HepG2 (cell line): ENCODE results near the gene ZSCAN1. TPM values are rescaled to one million over a fixed set of nuclear protein-coding genes. Genes with fewer than 3 reads are reported as not detected.

Experiments
- ATAC-seq: fragments of 200-7000 bp; cut with Tn5 transposase; 3 replicates; pipeline ENCODE4 v1.9.1; 2020; ENCODE audit warnings: mild to moderate bottlenecking, moderate library complexity
- BruUV-seq: library from RNA; stranded (reverse); fragments of 400-500 nt; replicated peaks from 2 replicates; lab custom pipeline; 2021; lab: Mats Ljungman, UMichigan
- CTCF ChIA-PET: fragments of 300-600 bp; formaldehyde crosslinking; extraction: SDS; loops from one replicate; lab custom pipeline; 2021; ENCODE audit warnings: low total read pairs, inconsistent platforms, low intra/inter-chr PET ratio; lab: Yijun Ruan, JAX
- POLR2A ChIA-PET: fragments of 350-600 bp; sonication (Branson Sonifier 250); formaldehyde crosslinking; loops from one replicate; lab custom pipeline; 2020; ENCODE audit warnings: antibody characterized with exemption, inconsistent platforms; lab: Yijun Ruan, JAX
- DNase-seq: peaks from one replicate; pipeline ENCODE4 v3.0.0-alpha.2; 2015; ENCODE audit warnings: low spot score
- FAIRE-seq: peaks from 3 replicates; lab custom pipeline; 2011; peaks lifted over from hg19 to GRCh38; lab: Jason Lieb, UNC
- H2AFZ ChIP-seq: one replicate; pipeline ENCODE4 v1.6.1; 2011; ENCODE audit warnings: low read length, inconsistent platforms
- H3K27ac ChIP-seq: fragments of 300-600 bp; 3 replicates; pipeline ENCODE4 v1.8.0; 2011; ENCODE audit warnings: mixed run types, mild to moderate bottlenecking, mixed read lengths, low read length, inconsistent platforms; ENCODE audit not compliant: insufficient read depth; ENCODE audit errors: extremely low read length
- H3K27me3 ChIP-seq, 2 experiments: fragments of 200-600 bp in 1 of 2; 2 replicates in 1 of 2; 3 replicates in 1 of 2; pipeline versions ENCODE4 v1.6.0 to v1.8.0; 2011; ENCODE audit warnings: low read length in 2 of 2, mild to moderate bottlenecking in 2 of 2, moderate library complexity in 2 of 2, inconsistent platforms in 1 of 2; ENCODE audit not compliant: insufficient read depth in 2 of 2, control insufficient read depth in 1 of 2
- H3K36me3 ChIP-seq, 2 experiments: fragments of 200-600 bp in 1 of 2; replicated peaks in 1 of 2; 2 replicates in 1 of 2; 3 replicates in 1 of 2; pipeline versions ENCODE4 v1.5.1 to v1.8.0; 2011; ENCODE audit warnings: low read length in 2 of 2, inconsistent platforms in 1 of 2; ENCODE audit not compliant: insufficient read depth in 2 of 2, control insufficient read depth in 1 of 2
- H3K4me1 ChIP-seq: 2 replicates; pipeline ENCODE4 v1.5.1; 2012; ENCODE audit warnings: low read length, inconsistent platforms; ENCODE audit not compliant: insufficient read depth
- H3K4me2 ChIP-seq: 2 replicates; pipeline ENCODE4 v1.6.0; 2011; ENCODE audit warnings: low read depth, low read length, inconsistent platforms
- H3K4me3 ChIP-seq, 3 experiments: fragments of 200-600 bp in 1 of 3; sonication (generic), shearing (Covaris generic) in 1 of 3; replicated peaks in 1 of 3; 2 replicates each; pipeline ENCODE4 v1.5.1; 2011 to 2016; ENCODE audit warnings: low read length in 3 of 3, inconsistent platforms in 2 of 3, low read depth in 2 of 3, mild to moderate bottlenecking in 2 of 3, control low read depth in 1 of 3, mixed read lengths in 1 of 3; ENCODE audit not compliant: insufficient read depth in 1 of 3
- H3K79me2 ChIP-seq: one replicate; pipeline ENCODE4 v1.6.1; 2011; ENCODE audit warnings: low read length, inconsistent platforms; ENCODE audit not compliant: insufficient read depth
- H3K9ac ChIP-seq: 2 replicates; pipeline ENCODE4 v1.6.0; 2011; ENCODE audit warnings: mild to moderate bottlenecking, low read depth, low read length, inconsistent platforms; ENCODE audit not compliant: insufficient read depth
- H3K9me3 ChIP-seq: 2 replicates; pipeline ENCODE4 v1.5.1; 2012; ENCODE audit warnings: mild to moderate bottlenecking, low read length
- H4K20me1 ChIP-seq: 2 replicates; pipeline ENCODE4 v1.6.0; 2011; ENCODE audit warnings: inconsistent platforms, mild to moderate bottlenecking, low read length, moderate library complexity; ENCODE audit not compliant: insufficient read depth
- HOXA9 ChIP-seq: sonication (generic); formaldehyde crosslinking; IDR thresholded peaks from 2 replicates; pipeline ENCODE4 v1.8.1; 2022; ENCODE audit warnings: missing genetic modification reagents, mild to moderate bottlenecking, moderate library complexity, borderline replicate concordance
- ISX ChIP-seq: sonication (generic); formaldehyde crosslinking; conservative IDR thresholded peaks from 2 replicates; pipeline ENCODE4 v1.5.0; 2020; ENCODE audit warnings: missing genetic modification reagents
- KDM5B ChIP-seq: sonication (generic); formaldehyde crosslinking; IDR thresholded peaks from 2 replicates; pipeline ENCODE4 v1.4.0; 2020; ENCODE audit warnings: missing genetic modification reagents, mild to moderate bottlenecking, borderline replicate concordance
- NR2F6 ChIP-seq, 2 experiments: IDR thresholded peaks; 2 replicates each; pipeline ENCODE4 v1.6.1; 2016; ENCODE audit warnings: antibody characterized with exemption in 1 of 2, mild to moderate bottlenecking in 1 of 2
- ONECUT2 ChIP-seq: sonication (generic); formaldehyde crosslinking; IDR thresholded peaks from 2 replicates; pipeline ENCODE4 v1.4.0; 2020; ENCODE audit warnings: missing genetic modification reagents
- PAX8 ChIP-seq: sonication (generic); formaldehyde crosslinking; IDR thresholded peaks from 2 replicates; pipeline ENCODE4 v1.8.0; 2022; ENCODE audit warnings: mild to moderate bottlenecking, missing genetic modification reagents, borderline replicate concordance
- RFXANK ChIP-seq: IDR thresholded peaks from 2 replicates; pipeline ENCODE4 v1.6.1; 2016
- SCMH1 ChIP-seq: sonication (generic); formaldehyde crosslinking; IDR thresholded peaks from 2 replicates; pipeline ENCODE4 v1.9.0; 2021; ENCODE audit warnings: missing genetic modification reagents, mild to moderate bottlenecking, borderline replicate concordance
- TOPORS ChIP-seq: sonication (generic); formaldehyde crosslinking; IDR thresholded peaks from 2 replicates; pipeline ENCODE4 v1.8.0; 2023; ENCODE audit warnings: mild to moderate bottlenecking, missing genetic modification reagents
- ZFP90 ChIP-seq: sonication (generic); formaldehyde crosslinking; IDR thresholded peaks from 2 replicates; pipeline ENCODE4 v1.8.0; 2022; ENCODE audit warnings: missing genetic modification reagents, mild to moderate bottlenecking, inconsistent platforms, borderline replicate concordance
- ZKSCAN5 ChIP-seq: sonication (generic); formaldehyde crosslinking; IDR thresholded peaks from 2 replicates; pipeline ENCODE4 v1.5.1; 2020; ENCODE audit warnings: mild to moderate bottlenecking, missing genetic modification reagents
- ZNF20 ChIP-seq: sonication (generic); formaldehyde crosslinking; IDR thresholded peaks from 2 replicates; pipeline ENCODE4 v1.4.0; 2020; ENCODE audit warnings: mild to moderate bottlenecking, moderate library complexity, missing genetic modification reagents
- ZNF205 ChIP-seq: IDR thresholded peaks from 2 replicates; pipeline ENCODE4 v1.6.1; 2018; ENCODE audit warnings: missing biosample characterization, missing genetic modification reagents
- ZNF253 ChIP-seq: sonication (generic); formaldehyde crosslinking; IDR thresholded peaks from 2 replicates; pipeline ENCODE4 v1.8.0; 2022; ENCODE audit warnings: mild to moderate bottlenecking, missing genetic modification reagents, borderline replicate concordance
- ZNF614 ChIP-seq: IDR thresholded peaks from 2 replicates; pipeline ENCODE4 v1.6.1; 2018; ENCODE audit warnings: missing biosample characterization, missing genetic modification reagents, inconsistent platforms, borderline replicate concordance
- WGBS: methylation state at CpG from one replicate; pipeline ENCODE4 v1.1.6; 2017; ENCODE audit warnings: low lambda C conversion rate; 5-methylcytosine and 5-hydroxymethylcytosine counted together
- in situ Hi-C: cut with HindIII; loops from 2 replicates; pipeline ENCODE4 v1.10.0; 2017; ENCODE audit warnings: low pct_unique_long_range_greater_than_20kb; ENCODE audit not compliant: extremely low pct_ligation_motif_present
- intact Hi-C: fragments of 100-400 bp; cut with micrococcal nuclease; formaldehyde crosslinking; loops from one replicate; pipeline ENCODE4 v1.10.0; 2022; ENCODE audit not compliant: unreplicated experiment
- polyA plus RNA-seq, 8 experiments: library from polyadenylated mRNA; depleted of rRNA in 3 of 8; stranded (reverse) in 7 of 8; unstranded in 1 of 8; fragments of >200 nt; fragmentation: Illumina TruSeq in 4 of 8; extraction: Trizol in 4 of 8; gene quantifications; 2 replicates each; pipeline versions ENCODE4 v1.2.1 to v1.2.3, GENCODE V29; 2011 to 2016; ENCODE audit warnings: low read depth in 4 of 8, missing spikeins in 1 of 8, mixed read lengths in 1 of 8; ENCODE audit not compliant: insufficient read depth in 1 of 8
- total RNA-seq, 5 experiments: library from RNA; depleted of rRNA; stranded (reverse); fragments of >200 nt; fragmentation: Illumina TruSeq; extraction: Trizol; gene quantifications; 2 replicates each; pipeline ENCODE4 v1.2.3, GENCODE V29; 2016; ENCODE audit warnings: low read depth in 1 of 5
- TF ChIP-seq, protein P1 (sequence below): sonication (generic); formaldehyde crosslinking; IDR thresholded peaks from 2 replicates; pipeline ENCODE4 v1.8.0; 2022; ENCODE audit warnings: mild to moderate bottlenecking, missing genetic modification reagents
- TF ChIP-seq, protein P2 (sequence below): sonication (generic); formaldehyde crosslinking; IDR thresholded peaks from 2 replicates; pipeline ENCODE4 v1.8.1; 2023; ENCODE audit warnings: mild to moderate bottlenecking, missing genetic modification reagents

Gene ZSCAN1
- total and polyA plus RNA-seq, 2 of the 13 experiments (the other 11 are each of a cell fraction or from before 2014, with no cell fraction given): not detected

DNA sequence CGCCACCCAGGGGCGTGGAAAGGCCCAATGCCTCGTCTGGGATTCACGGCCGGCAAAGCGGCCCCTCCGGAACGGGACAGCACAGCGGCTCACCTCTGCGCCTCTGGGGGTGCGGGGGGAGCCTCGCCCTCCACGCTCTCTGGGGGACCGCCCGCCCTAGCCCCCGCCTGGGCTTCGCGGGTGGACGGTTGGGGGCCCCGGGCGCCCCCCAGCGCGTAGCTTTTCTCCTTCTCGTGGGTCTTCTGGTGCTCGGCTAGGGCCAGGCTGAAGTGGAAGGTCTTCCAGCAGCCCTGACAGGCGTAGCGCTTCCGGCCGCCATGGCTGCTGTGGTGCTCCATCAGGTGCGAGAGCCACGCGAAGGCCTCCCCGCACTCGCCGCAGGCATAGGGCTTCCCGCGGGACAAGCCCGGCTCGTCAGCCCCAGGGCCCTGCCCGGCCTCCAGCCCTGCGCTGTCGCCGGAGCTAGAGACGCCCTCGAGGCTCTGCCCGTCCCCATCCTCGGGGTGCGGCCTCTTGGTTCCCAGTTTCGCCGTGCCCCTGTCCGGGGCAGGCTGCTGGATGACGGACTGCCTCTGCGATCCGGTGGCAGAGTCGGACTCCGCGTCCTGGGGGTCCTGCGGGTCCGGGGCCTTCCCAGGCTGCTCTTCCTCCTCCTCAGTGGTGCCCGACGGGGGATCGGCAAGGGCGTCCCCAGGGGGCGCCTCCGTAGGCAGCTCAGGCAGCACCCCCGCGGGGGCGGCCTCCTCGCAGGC is 50.9 kb downstream of the ZSCAN1 start:
- in situ Hi-C loops: no loop called here
- intact Hi-C loops: no loop called here
- 84% methylated on average over 15 of the region's 69 CpGs for whole genome bisulfite sequencing
- Histone ChIP-seq H3K4me2 (no peak overlapping the region), H3K4me3 (no peak overlapping the region), H3K27me3 (no peaks in the 10 kb centered on the region), H4K20me1 (no peaks in the 10 kb centered on the region), H3K4me1 (no peaks in the 10 kb centered on the region), H3K9me3 (peaks cover 88% of the 10 kb centered on the region), H2AFZ (no peak overlapping the region), H3K9ac (no peak overlapping the region), H3K36me3 (no peaks in the 10 kb centered on the region), H3K79me2 (no peaks in the 10 kb centered on the region), H3K27ac (no peak overlapping the region)
- POLR2A ChIA-PET: no interaction called here
- no TSS peak for BruUV-seq
- FAIRE-seq (no peak), DNase-seq (no peak), ATAC-seq (no peak)
- TF ChIP-seq PAX8 (no peak), ZNF614 (no peak), ZNF253 (CRISPR knock-in tag) (no peak), TOPORS (no peak), ZNF20 (CRISPR knock-in tag) (no peak)
- CTCF ChIA-PET: no interaction called here

DNA sequence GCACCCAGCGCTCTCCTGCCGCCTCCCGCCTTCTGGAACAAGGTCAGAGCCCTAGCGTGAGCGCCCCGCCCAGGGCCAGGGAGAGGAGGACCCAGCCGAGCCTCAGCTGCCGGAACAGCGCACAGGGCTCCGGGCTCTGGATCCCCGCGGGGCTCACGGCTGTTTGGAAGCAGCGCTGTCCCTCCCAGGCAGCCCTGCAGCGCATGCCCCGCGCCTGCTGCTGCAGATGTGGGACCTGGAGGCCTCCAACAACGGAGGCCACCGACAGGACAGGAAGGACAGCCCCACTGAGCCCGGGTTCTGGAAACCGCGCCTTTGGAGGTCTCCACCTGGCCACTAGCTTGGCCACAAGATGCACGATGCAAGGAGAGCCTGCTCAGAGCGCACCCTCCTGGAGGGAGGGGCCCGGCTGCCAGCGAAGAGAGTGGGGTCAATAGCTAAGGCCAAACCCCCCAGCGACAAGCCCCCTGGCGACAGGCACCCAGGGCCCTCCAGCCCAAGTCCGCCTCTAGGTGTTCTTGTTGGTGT is 51.6 kb downstream of the ZSCAN1 start:
- ATAC-seq (no peak), FAIRE-seq (no peak), DNase-seq (no peak)
- peaks cover 88% of the 10 kb centered on the region for H3K9me3 ChIP-seq
- H3K4me1 ChIP-seq: no peaks in the 10 kb centered on the region
- intact Hi-C loops: no loop called here
- no peaks in the 10 kb centered on the region for H3K36me3 ChIP-seq
- ChIA-PET POLR2A (no interaction called here), CTCF (no interaction called here)
- H3K4me3 ChIP-seq: no peak overlapping the region
- WGBS: no CpG with 5 or more reads among the region's 29 CpGs
- no peak overlapping the region for H3K4me2 ChIP-seq
- BruUV-seq: no TSS peak
- H3K27me3 ChIP-seq: no peaks in the 10 kb centered on the region
- no peaks in the 10 kb centered on the region for H4K20me1 ChIP-seq
- H3K27ac ChIP-seq: no peak overlapping the region
- H3K9ac ChIP-seq: no peak overlapping the region
- no peak overlapping the region for H2AFZ ChIP-seq
- in situ Hi-C loops: no loop called here
- H3K79me2 ChIP-seq: no peaks in the 10 kb centered on the region
- no peak for TF ChIP-seq KDM5B (CRISPR knock-in tag)
- TF ChIP-seq RFXANK: no peak
- no peak for TF ChIP-seq HOXA9
- TF ChIP-seq ZFP90 (CRISPR knock-in tag): no peak
- TF ChIP-seq, protein P1, sequence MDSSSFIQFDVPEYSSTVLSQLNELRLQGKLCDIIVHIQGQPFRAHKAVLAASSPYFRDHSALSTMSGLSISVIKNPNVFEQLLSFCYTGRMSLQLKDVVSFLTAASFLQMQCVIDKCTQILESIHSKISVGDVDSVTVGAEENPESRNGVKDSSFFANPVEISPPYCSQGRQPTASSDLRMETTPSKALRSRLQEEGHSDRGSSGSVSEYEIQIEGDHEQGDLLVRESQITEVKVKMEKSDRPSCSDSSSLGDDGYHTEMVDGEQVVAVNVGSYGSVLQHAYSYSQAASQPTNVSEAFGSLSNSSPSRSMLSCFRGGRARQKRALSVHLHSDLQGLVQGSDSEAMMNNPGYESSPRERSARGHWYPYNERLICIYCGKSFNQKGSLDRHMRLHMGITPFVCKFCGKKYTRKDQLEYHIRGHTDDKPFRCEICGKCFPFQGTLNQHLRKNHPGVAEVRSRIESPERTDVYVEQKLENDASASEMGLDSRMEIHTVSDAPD (CRISPR knock-in tag): no peak
- TF ChIP-seq ONECUT2 (CRISPR knock-in tag): no peak
- TF ChIP-seq, protein P2, sequence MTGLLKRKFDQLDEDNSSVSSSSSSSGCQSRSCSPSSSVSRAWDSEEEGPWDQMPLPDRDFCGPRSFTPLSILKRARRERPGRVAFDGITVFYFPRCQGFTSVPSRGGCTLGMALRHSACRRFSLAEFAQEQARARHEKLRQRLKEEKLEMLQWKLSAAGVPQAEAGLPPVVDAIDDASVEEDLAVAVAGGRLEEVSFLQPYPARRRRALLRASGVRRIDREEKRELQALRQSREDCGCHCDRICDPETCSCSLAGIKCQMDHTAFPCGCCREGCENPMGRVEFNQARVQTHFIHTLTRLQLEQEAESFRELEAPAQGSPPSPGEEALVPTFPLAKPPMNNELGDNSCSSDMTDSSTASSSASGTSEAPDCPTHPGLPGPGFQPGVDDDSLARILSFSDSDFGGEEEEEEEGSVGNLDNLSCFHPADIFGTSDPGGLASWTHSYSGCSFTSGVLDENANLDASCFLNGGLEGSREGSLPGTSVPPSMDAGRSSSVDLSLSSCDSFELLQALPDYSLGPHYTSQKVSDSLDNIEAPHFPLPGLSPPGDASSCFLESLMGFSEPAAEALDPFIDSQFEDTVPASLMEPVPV (CRISPR knock-in tag): no peak
- no peak for TF ChIP-seq NR2F6 (IDR thresholded peaks at IDR 0.05)
- TF ChIP-seq NR2F6 (CRISPR knock-in tag; IDR thresholded peaks at IDR 0.05): no peak
- TF ChIP-seq ZKSCAN5 (CRISPR knock-in tag): no peak
- TF ChIP-seq ZNF205: no peak
- TF ChIP-seq SCMH1 (CRISPR knock-in tag): no peak
- no peak for TF ChIP-seq ISX (CRISPR knock-in tag)
